ENCODE results near the gene CPLANE2.
"Not testable (repeated sequence)": the region's sequence is repeated elsewhere in the genome, so short reads cannot be mapped to it uniquely, and the experiment has no call there.

CPLANE2 gene

GRCh38 chr1:16229976-16230740 lies 6.8 kb downstream of the CPLANE2 start:
- no peak for TF ChIP-seq CTCF (IDR thresholded peaks at IDR 0.05; ENCODE audit: insufficient read depth, missing control alignments)
- FAIRE-seq (no peak), DNase-seq (ENCODE audit: insufficient read length, low spot score) (no peak)

- DNase-seq (ENCODE audit: insufficient read length, low spot score), result no peak
- TF ChIP-seq CTCF (IDR thresholded peaks at IDR 0.05; ENCODE audit: insufficient read depth, missing control alignments), result no peak
- no peak for FAIRE-seq
Measured at GRCh38 chr1:16226490-16227179, 10.3 kb downstream of the CPLANE2 start.

- FAIRE-seq (no peak), DNase-seq (ENCODE audit: insufficient read length, low spot score) (no peak)
- TF ChIP-seq CTCF (IDR thresholded peaks at IDR 0.05; ENCODE audit: insufficient read depth, missing control alignments), result no peak
Measured at GRCh38 chr1:16226129-16226489, 10.9 kb downstream of the CPLANE2 start.

GRCh38 chr1:16224472-16224871 lies 12.5 kb downstream of the CPLANE2 start:
- DNase-seq (ENCODE audit: insufficient read length, low spot score), result no peak
- no peak for FAIRE-seq
- TF ChIP-seq CTCF (IDR thresholded peaks at IDR 0.05; ENCODE audit: insufficient read depth, missing control alignments), result no peak

- not testable (repeated sequence) for FAIRE-seq
Measured at GRCh38 chr1:16222716-16223115, 14.3 kb downstream of the CPLANE2 start.

GRCh38 chr1:16221499-16221898 lies 15.5 kb downstream of the CPLANE2 start:
- TF ChIP-seq CTCF (IDR thresholded peaks at IDR 0.05; ENCODE audit: insufficient read depth, missing control alignments), result no peak
- no peak for DNase-seq (ENCODE audit: insufficient read length, low spot score)
- no peak for FAIRE-seq

More at GRCh38 chr1:16222716-16223115, 14.3 kb downstream of the CPLANE2 start:
- DNase-seq (ENCODE audit: insufficient read length, low spot score), result not testable (repeated sequence)

- FAIRE-seq (no peak), DNase-seq (ENCODE audit: insufficient read length, low spot score) (no peak)
Measured at GRCh38 chr1:16219968-16220500, 16.9 kb downstream of the CPLANE2 start.

More at GRCh38 chr1:16219968-16220500, 16.9 kb downstream of the CPLANE2 start:
- TF ChIP-seq CTCF (IDR thresholded peaks at IDR 0.05; ENCODE audit: insufficient read depth, missing control alignments), result no peak

All from D721Med (cell line).